ENCODE data around the gene FBXL17. TPM values are rescaled to one million over a fixed set of nuclear protein-coding genes. Genes with fewer than 3 reads are reported as not detected.

The FBXL17 gene
- total and polyA plus RNA-seq, 2 donors (not counting 1 experiment from before 2014, with no cell fraction given): 7.3 to 40.3 TPM

- H3K79me2 ChIP-seq (ENCODE audit: control insufficient read depth, insufficient read depth, low read length): no peaks in the 10 kb centered on the region
- no peak overlapping the region for H3K4me3 ChIP-seq (ENCODE audit: control extremely low read depth in 1 of 5, extremely low read depth in 1 of 5, insufficient read depth in 1 of 5, low read depth in 2 of 5, low read length in 4 of 5)
- DNase-seq: peak; percentile 42
- H3K4me3 Mint-ChIP-seq: peak overlapping the region; percentile 65
- no CpG with 5 or more reads among the region's 1 CpG for WGBS (ENCODE audit: insufficient coverage)
- peak overlapping the region in 1 of 2 donors; percentile 66 for H3K27ac ChIP-seq (ENCODE audit: low read length in 2 of 2)
- H4K20me1 ChIP-seq (ENCODE audit: control insufficient read depth, insufficient read depth, low read length, poor library complexity, severe bottlenecking): no peaks in the 10 kb centered on the region
- no peaks in the 10 kb centered on the region for H3K27me3 Mint-ChIP-seq
- ATAC-seq (ENCODE audit: low read depth): peak; percentile 56
- H3K4me1 ChIP-seq (ENCODE audit: control insufficient read depth in 2 of 2, insufficient read depth in 2 of 2, low read length in 2 of 2): peaks cover 0 to 10% of the 10 kb centered on the region in 2 donors
- peak overlapping the region; percentile 58 for H3K4me2 ChIP-seq (replicated peaks; ENCODE audit: low read depth, low read length, poor library complexity, severe bottlenecking)
- H3K27ac Mint-ChIP-seq: peak overlapping the region; percentile 33
- H3K4me1 Mint-ChIP-seq: peaks cover 11% of the 10 kb centered on the region
- TF ChIP-seq CTCF (IDR thresholded peaks at IDR 0.05) (no peak), EZH2 (IDR thresholded peaks at IDR 0.05; ENCODE audit: borderline replicate concordance, insufficient read depth, low read depth, low read length, poor library complexity, severe bottlenecking) (no peak)
- H3K9me3 Mint-ChIP-seq (ENCODE audit: insufficient read depth): no peaks in the 10 kb centered on the region
- no peaks in the 10 kb centered on the region for H3K9me3 ChIP-seq (ENCODE audit: control extremely low read depth in 1 of 3, control insufficient read depth in 2 of 3, insufficient read depth in 1 of 3, low read length in 2 of 3)
- H3K9ac ChIP-seq (ENCODE audit: low read length): peak overlapping the region; percentile 28
- H3K27me3 ChIP-seq (replicated peaks in 1 of 4; ENCODE audit: control extremely low read depth in 1 of 4, control insufficient read depth in 3 of 4, insufficient read depth in 4 of 4, low read length in 3 of 4): no peaks in the 10 kb centered on the region
- CTCF ChIA-PET: no interaction called here
- no peaks in the 10 kb centered on the region for H3K36me3 ChIP-seq (replicated peaks in 1 of 2; ENCODE audit: control extremely low read depth in 1 of 2, control insufficient read depth in 1 of 2, extremely low read depth in 1 of 2, insufficient read depth in 2 of 2, low read length in 1 of 2)
- POLR2A ChIA-PET: no interaction called here
- peak overlapping the region; percentile 48 for H2AFZ ChIP-seq (ENCODE audit: insufficient read depth, low read depth, low read length, poor library complexity, severe bottlenecking)
- intact Hi-C loops (cut with micrococcal nuclease): no loop called here
Measured at GRCh38 chr5:108003178-108003577, 378.7 kb downstream of the FBXL17 start.

GRCh38 chr5:108001222-108001621 is 380.7 kb downstream of the FBXL17 start:
- Histone ChIP-seq H3K27me3 (replicated peaks in 1 of 4; ENCODE audit: control extremely low read depth in 1 of 4, control insufficient read depth in 3 of 4, insufficient read depth in 4 of 4, low read length in 3 of 4) (no peaks in the 10 kb centered on the region), H3K4me2 (replicated peaks; ENCODE audit: low read depth, low read length, poor library complexity, severe bottlenecking) (no peak overlapping the region), H3K4me1 (ENCODE audit: control insufficient read depth in 2 of 2, insufficient read depth in 2 of 2, low read length in 2 of 2) (peaks cover 0 to 10% of the 10 kb centered on the region in 2 donors), H3K79me2 (ENCODE audit: control insufficient read depth, insufficient read depth, low read length) (no peaks in the 10 kb centered on the region), H3K36me3 (replicated peaks in 1 of 2; ENCODE audit: control extremely low read depth in 1 of 2, control insufficient read depth in 1 of 2, extremely low read depth in 1 of 2, insufficient read depth in 2 of 2, low read length in 1 of 2) (no peaks in the 10 kb centered on the region), H3K27ac (ENCODE audit: low read length in 2 of 2) (no peak overlapping the region), H4K20me1 (ENCODE audit: control insufficient read depth, insufficient read depth, low read length, poor library complexity, severe bottlenecking) (no peaks in the 10 kb centered on the region), H2AFZ (ENCODE audit: insufficient read depth, low read depth, low read length, poor library complexity, severe bottlenecking) (no peak overlapping the region), H3K4me3 (ENCODE audit: control extremely low read depth in 1 of 5, extremely low read depth in 1 of 5, insufficient read depth in 1 of 5, low read depth in 2 of 5, low read length in 4 of 5) (no peak overlapping the region), H3K9ac (ENCODE audit: low read length) (no peak overlapping the region), H3K9me3 (ENCODE audit: control extremely low read depth in 1 of 3, control insufficient read depth in 2 of 3, insufficient read depth in 1 of 3, low read length in 2 of 3) (no peaks in the 10 kb centered on the region)
- 97% methylated on average over 4 of the region's 4 CpGs for WGBS (ENCODE audit: insufficient coverage)
- ATAC-seq (ENCODE audit: low read depth) (no peak), DNase-seq (no peak)
- Mint-ChIP-seq H3K4me1 (peaks cover 11% of the 10 kb centered on the region), H3K27me3 (no peaks in the 10 kb centered on the region), H3K27ac (no peak overlapping the region), H3K4me3 (no peak overlapping the region), H3K9me3 (ENCODE audit: insufficient read depth) (no peaks in the 10 kb centered on the region)
- CTCF ChIA-PET: no interaction called here
- intact Hi-C loops (cut with micrococcal nuclease): no loop called here
- POLR2A ChIA-PET: no interaction called here
- no peak for TF ChIP-seq CTCF (IDR thresholded peaks at IDR 0.05)
- TF ChIP-seq EZH2 (IDR thresholded peaks at IDR 0.05; ENCODE audit: borderline replicate concordance, insufficient read depth, low read depth, low read length, poor library complexity, severe bottlenecking): no peak
